Neutrophil (primary cell): ENCODE data around the gene CD163L1.

Source experiments
- H3K27ac ChIP-seq: fragments of 200-600 bp; sonication (generic); 2 replicates; pipeline ENCODE4 v1.5.1; 2016; ENCODE audit warnings: mild to moderate bottlenecking, moderate library complexity
- H3K27me3 ChIP-seq: fragments of 200-600 bp; sonication (generic); 2 replicates; pipeline ENCODE4 v1.6.0; 2016; ENCODE audit warnings: mild to moderate bottlenecking
- H3K36me3 ChIP-seq: fragments of 200-600 bp; sonication (generic); 2 replicates; pipeline ENCODE4 v1.5.1; 2017
- H3K4me1 ChIP-seq, 2 experiments: fragments of 200-600 bp in 1 of 2; sonication (generic) in 1 of 2; 1 replicate in 1 of 2; 2 replicates in 1 of 2; pipeline versions ENCODE4 v1.5.1 to v1.6.1; 2013 to 2016; ENCODE audit warnings: low read depth in 1 of 2, low read length in 1 of 2, mild to moderate bottlenecking in 1 of 2, moderate library complexity in 1 of 2; ENCODE audit not compliant: control insufficient read depth in 1 of 2, insufficient read depth in 1 of 2
- H3K4me3 ChIP-seq, 2 experiments: fragments of 200-600 bp in 1 of 2; sonication (generic) in 1 of 2; 1 replicate in 1 of 2; 2 replicates in 1 of 2; pipeline ENCODE4 v1.5.1; 2013 to 2016; ENCODE audit warnings: low read depth in 1 of 2, low read length in 1 of 2, mild to moderate bottlenecking in 1 of 2, moderate library complexity in 1 of 2
- H3K9me3 ChIP-seq: fragments of 200-600 bp; sonication (generic); 2 replicates; pipeline ENCODE4 v1.5.1; 2016
- TF ChIP-seq, protein P1 (sequence below): fragments of 200-600 bp; sonication (generic); IDR thresholded peaks from 2 replicates; pipeline ENCODE4 v1.5.1; 2016; ENCODE audit warnings: antibody characterized with exemption

CD163L1 gene

DNA sequence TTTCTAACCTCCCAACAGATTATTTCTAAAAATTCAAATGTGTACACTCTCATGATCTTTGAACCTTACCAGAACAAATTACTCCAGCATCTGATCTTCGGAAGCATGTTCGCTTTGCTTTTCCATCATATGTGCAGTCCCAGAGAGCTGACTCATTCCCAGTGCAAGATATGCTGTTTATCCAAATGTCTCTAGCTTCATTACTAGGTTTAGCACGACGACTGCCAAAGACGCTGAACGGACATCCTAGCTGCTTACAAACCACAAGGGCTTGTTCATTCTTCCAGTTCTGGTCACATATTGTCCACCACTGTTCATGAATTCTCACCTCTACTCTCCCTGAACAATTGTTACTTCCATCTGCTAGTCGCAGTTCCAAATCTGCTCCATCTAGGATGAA, 40.5 kb downstream of the CD163L1 start:
- Histone ChIP-seq H3K4me1 (no peaks in the 10 kb centered on the region), H3K36me3 (no peaks in the 10 kb centered on the region), H3K27ac (no peak overlapping the region), H3K4me3 (no peak overlapping the region), H3K27me3 (no peaks in the 10 kb centered on the region), H3K9me3 (no peaks in the 10 kb centered on the region)
- TF ChIP-seq, protein P1, sequence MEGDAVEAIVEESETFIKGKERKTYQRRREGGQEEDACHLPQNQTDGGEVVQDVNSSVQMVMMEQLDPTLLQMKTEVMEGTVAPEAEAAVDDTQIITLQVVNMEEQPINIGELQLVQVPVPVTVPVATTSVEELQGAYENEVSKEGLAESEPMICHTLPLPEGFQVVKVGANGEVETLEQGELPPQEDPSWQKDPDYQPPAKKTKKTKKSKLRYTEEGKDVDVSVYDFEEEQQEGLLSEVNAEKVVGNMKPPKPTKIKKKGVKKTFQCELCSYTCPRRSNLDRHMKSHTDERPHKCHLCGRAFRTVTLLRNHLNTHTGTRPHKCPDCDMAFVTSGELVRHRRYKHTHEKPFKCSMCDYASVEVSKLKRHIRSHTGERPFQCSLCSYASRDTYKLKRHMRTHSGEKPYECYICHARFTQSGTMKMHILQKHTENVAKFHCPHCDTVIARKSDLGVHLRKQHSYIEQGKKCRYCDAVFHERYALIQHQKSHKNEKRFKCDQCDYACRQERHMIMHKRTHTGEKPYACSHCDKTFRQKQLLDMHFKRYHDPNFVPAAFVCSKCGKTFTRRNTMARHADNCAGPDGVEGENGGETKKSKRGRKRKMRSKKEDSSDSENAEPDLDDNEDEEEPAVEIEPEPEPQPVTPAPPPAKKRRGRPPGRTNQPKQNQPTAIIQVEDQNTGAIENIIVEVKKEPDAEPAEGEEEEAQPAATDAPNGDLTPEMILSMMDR = no peak

DNA sequence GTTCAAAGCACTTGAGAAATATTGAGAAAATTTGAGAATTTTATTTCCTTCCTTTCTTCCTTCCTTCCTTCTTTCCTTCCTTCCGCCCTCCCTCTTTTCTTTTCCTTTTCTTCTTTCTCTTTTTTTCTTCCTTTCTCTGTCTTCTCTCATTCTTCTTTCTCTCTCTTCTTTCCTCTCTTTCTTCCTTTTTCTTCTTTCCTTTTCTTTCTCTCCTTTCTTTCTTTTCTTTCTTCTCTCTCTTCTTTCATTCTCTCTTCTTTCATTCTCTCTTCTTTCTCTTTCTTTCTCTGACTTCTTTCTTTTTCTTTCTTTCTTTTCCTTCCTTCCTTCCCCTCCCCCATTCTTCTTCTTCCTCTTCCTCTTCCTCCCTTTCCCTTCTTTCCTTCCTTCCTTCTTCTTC, 44.9 kb downstream of the CD163L1 start:
- no peak overlapping the region for H3K27ac ChIP-seq
- TF ChIP-seq, protein P1 = no peak
- no peaks in the 10 kb centered on the region for H3K9me3 ChIP-seq
- H3K36me3 ChIP-seq = no peaks in the 10 kb centered on the region
- H3K4me3 ChIP-seq = no peak overlapping the region
- no peaks in the 10 kb centered on the region for H3K27me3 ChIP-seq
- no peaks in the 10 kb centered on the region for H3K4me1 ChIP-seq

DNA sequence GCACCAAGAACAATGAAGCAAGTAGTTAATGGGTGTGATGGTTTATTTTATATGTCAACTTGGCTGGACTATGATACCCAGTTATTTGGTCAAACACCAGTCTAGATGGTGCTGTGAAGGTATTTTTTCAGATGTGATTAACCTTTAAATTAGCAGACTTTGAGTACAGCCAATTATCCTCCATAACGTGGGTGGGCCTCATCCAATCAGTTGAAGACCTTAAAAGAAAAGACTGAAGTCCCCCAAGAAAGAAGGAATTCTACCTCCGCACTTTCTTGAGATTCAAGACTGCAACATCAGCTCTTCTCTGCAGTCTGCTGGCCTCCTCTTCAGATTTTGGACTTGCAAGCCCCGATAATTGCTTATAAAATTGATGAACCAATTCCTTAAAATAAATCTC, 47.5 kb downstream of the CD163L1 start:
- no peaks in the 10 kb centered on the region for H3K27me3 ChIP-seq
- H3K9me3 ChIP-seq = no peaks in the 10 kb centered on the region
- TF ChIP-seq, protein P1 = no peak
- no peaks in the 10 kb centered on the region for H3K4me1 ChIP-seq
- H3K4me3 ChIP-seq = no peak overlapping the region
- H3K27ac ChIP-seq = no peak overlapping the region
- H3K36me3 ChIP-seq = no peaks in the 10 kb centered on the region

DNA sequence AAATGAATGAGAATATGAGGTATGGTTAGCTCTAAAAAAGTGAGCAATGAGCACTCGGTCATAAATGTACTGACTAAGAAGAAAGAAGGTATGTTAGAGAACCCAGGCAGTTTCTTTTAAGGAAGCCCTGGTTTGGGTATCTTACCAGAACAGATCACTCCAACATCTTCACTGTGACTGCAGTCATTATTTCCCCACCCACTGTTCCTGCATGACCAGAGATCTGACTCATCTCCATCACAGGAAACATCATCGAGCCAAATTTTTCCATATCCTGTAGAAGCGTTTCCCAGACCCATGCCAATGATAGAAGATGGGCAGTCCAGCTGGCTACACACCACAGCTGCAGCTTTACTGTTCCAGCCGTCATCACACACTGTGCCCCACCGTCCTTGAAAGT, 48.0 kb downstream of the CD163L1 start:
- no peaks in the 10 kb centered on the region for H3K9me3 ChIP-seq
- no peak overlapping the region for H3K4me3 ChIP-seq
- no peaks in the 10 kb centered on the region for H3K4me1 ChIP-seq
- H3K36me3 ChIP-seq = no peaks in the 10 kb centered on the region
- H3K27ac ChIP-seq = no peak overlapping the region
- H3K27me3 ChIP-seq = no peaks in the 10 kb centered on the region
- TF ChIP-seq, protein P1 = no peak

DNA sequence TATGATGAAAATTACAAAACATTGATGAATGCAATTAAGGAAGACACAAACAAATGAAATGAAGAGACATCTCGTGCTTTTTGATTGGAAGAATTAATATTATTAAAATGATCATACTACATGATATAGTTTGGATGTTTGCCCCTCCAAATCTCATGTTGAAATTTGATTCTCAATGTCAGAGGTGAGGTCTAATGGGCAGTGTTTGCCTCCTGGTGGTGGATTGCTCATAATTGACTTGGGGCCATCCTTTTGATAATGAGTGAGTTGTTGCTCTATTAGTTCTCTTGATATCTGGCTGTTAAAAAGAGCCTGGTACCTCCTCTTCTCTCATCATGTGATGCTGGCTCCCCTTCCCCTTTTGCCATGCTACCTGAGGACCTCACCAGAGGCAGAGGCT, 56.7 kb downstream of the CD163L1 start:
- no peaks in the 10 kb centered on the region for H3K9me3 ChIP-seq
- H3K4me3 ChIP-seq = no peak overlapping the region
- H3K4me1 ChIP-seq = no peaks in the 10 kb centered on the region
- no peak overlapping the region for H3K27ac ChIP-seq
- no peaks in the 10 kb centered on the region for H3K27me3 ChIP-seq
- TF ChIP-seq, protein P1 = no peak
- no peaks in the 10 kb centered on the region for H3K36me3 ChIP-seq

DNA sequence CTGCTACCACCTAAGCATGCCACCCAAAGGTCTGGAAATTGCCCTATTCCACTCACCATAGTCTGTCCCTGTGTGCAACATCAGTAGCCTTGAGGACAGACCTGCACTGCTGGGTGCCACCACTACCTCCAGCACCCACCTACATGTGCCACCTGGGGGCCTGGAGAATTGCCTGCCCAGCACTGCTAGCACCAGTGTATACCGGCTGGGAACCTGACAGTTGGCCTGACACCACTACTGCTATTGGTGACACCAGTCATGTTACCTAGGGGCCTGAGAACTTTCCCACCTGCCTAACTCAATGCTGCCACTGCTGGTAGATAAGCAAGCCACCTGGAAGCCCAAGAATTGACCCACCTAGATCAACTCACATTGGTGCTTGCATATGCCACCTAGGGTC, 60.8 kb downstream of the CD163L1 start:
- TF ChIP-seq, protein P1 = no peak
- no peaks in the 10 kb centered on the region for H3K36me3 ChIP-seq
- H3K9me3 ChIP-seq = no peaks in the 10 kb centered on the region
- no peak overlapping the region for H3K27ac ChIP-seq
- no peaks in the 10 kb centered on the region for H3K4me1 ChIP-seq
- no peaks in the 10 kb centered on the region for H3K27me3 ChIP-seq
- no peak overlapping the region for H3K4me3 ChIP-seq
